ENCODE measurements around the gene GRAP2. TPM values are rescaled to one million over a fixed set of nuclear protein-coding genes. Genes with fewer than 3 reads are reported as not detected.
A peak's percentile ranks its signal among the peaks of the same experiment; 100 is the strongest.

Gene GRAP2
- 205 and 218 TPM in 2 replicates for total RNA-seq (2013; cell fraction: nucleolus; rRNA removed)
- total RNA-seq (2014; rRNA removed): 61.0 and 68.1 TPM in 2 replicates
- total RNA-seq (2014; rRNA removed; fragmentation: Illumina TruSeq; extraction: Trizol): 30.2 and 31.6 TPM in 2 replicates
- 68.8 and 77.8 TPM in 2 replicates for total RNA-seq (2021)
- 9.7 TPM for polyA plus RNA-seq (2011; ENCODE audit: low read depth)
- 59.1 and 79.1 TPM in 2 replicates for polyA plus RNA-seq (2011; rRNA removed)
- polyA plus RNA-seq (2011; cell fraction: cytosol; rRNA removed): 101 and 123 TPM in 2 replicates
- 141 and 178 TPM in 2 replicates for polyA plus RNA-seq (2011; cell fraction: nucleus; rRNA removed)
- polyA plus RNA-seq (2012): 22.0 and 26.1 TPM in 2 replicates
- 30.1 and 37.5 TPM in 2 replicates for polyA plus RNA-seq (2014; fragmentation: Illumina TruSeq; extraction: Trizol)
- 1 to 10 TPM; 3.3 to 5.4 TPM for polyA plus RNA-seq (2014; fragmentation: Nextera tagmentation; extraction: Ambion mirVana)
- 63.7 and 65.8 TPM in 2 replicates for polyA plus RNA-seq (2014; rRNA removed)
- 10 to 100 TPM; 59.0 to 60.2 TPM for polyA plus RNA-seq (2016; fragmentation: Nextera tagmentation; extraction: Ambion mirVana)
- polyA minus RNA-seq (2011; rRNA and poly(A)+ RNA removed): 62.8 and 82.6 TPM in 2 replicates
- 25.3 and 35.1 TPM in 2 replicates for polyA minus RNA-seq (2011; cell fraction: cytosol; rRNA and poly(A)+ RNA removed)
- 39.8 and 66.1 TPM in 2 replicates for polyA minus RNA-seq (2011; cell fraction: nucleus; rRNA and poly(A)+ RNA removed)
- Bru-seq, nascent RNA: percentile 96 among the genes with signal in this experiment
- percentile 93 among the genes with signal in this experiment for BruChase-seq, experiment 1, labeled RNA remaining after a 6-hour chase
- percentile 92 among the genes with signal in this experiment for BruChase-seq, experiment 2, labeled RNA remaining after a 2-hour chase
- long read RNA-seq, experiment 1, transcript GRAP2-201 (8 exons, 3,893 nt): major isoform, 29 of 44 reads
- long read RNA-seq, experiment 1, partial matches to known transcripts: 6 of 44 reads
- long read RNA-seq, experiment 1, other reads (novel, unspliced or antisense): 9 of 44 reads
- long read RNA-seq, experiment 2, transcript GRAP2-201 (8 exons, 3,893 nt): major isoform, 41 of 70 reads
- long read RNA-seq, experiment 2, partial matches to known transcripts: 13 of 70 reads
- long read RNA-seq, experiment 2, other reads (novel, unspliced or antisense): 15 of 70 reads

DNA sequence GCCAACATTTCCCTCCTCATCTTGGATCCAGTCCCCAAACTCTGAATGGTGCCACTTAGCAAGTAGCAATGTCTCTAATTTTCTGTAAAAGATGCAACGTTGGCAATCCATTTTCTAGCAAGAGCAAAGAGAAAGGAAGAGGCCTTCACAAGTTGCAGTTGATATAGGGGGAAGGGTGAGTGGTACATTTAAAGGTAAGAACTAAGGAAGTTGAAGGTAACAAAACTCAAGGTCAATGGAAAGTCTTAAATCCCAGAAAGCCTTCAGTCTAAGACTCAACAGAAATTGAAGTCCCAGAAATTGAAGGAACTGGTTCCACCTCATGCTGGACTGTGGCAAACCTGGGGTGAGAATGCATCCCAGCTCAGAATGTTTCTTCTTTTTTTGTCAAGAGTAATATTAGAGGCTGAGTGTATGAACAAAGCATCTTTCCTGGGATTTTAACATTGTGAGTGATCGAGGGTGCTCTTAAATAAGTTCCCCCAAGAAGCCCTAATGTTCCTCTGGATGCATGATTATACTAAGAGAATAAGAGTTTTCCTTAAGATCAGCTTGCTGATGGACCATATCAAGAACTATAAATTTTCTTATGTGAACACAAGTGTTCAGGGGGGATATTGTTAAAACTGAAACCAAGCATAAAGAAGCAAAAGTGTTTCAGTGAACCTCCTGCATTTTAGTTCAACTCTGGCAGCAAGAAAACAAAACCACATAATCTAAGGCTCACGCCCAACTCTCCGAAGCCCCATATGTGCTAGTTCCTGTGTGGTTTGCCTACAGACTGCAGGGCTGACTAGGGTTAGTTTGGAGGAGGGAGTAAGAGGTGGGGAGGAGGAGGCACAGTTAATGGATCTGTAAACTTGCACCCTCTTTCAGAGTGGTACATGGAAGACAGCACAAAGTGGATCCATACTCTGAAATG lies at the start of gene GRAP2:
GRAP2 (plus strand) TSS at position 779 of the 922 bp plus-strand sequence. CDS start 46,023 bp downstream, outside the sequence.
- FAIRE-seq: peak; percentile 90
- BruUV-seq (replicated peaks): no TSS peak
- SMC1A ChIA-PET (ENCODE audit: uncharacterized antibody, unreplicated experiment): interaction anchor here (0.6 to 7.2 kb wide), 8 partner anchors 9 to 134 kb away, joined by 3 to 108 read pairs (median 3); no protein-coding TSS in a partner anchor
- peak within 1 kb of the TSS; percentile 76 for H3K9ac ChIP-seq (ENCODE audit: control insufficient read depth, insufficient read depth, low read length)
- POLR2A ChIA-PET: interaction anchor here (0.6 to 1.6 kb wide), 3 partner anchors 8 to 811 kb away, joined by 3 to 4 read pairs (median 4); no protein-coding TSS in a partner anchor
- RAD21 ChIA-PET (ENCODE audit: unreplicated experiment): interaction anchor here (0.6 to 6.9 kb wide), 7 partner anchors 11 to 124 kb away, joined by 3 to 91 read pairs (median 11); no protein-coding TSS in a partner anchor
- H3K9me3 ChIP-seq (replicated peaks; ENCODE audit: control insufficient read depth, insufficient read depth, low read length): no peaks in the 10 kb centered on the region
- peak within 1 kb of the TSS; percentile 87 for H3K27ac ChIP-seq (ENCODE audit: control insufficient read depth, insufficient read depth)
- H2AFZ ChIP-seq (ENCODE audit: control insufficient read depth, low read depth, low read length): peak within 1 kb of the TSS; percentile 67
- intact Hi-C loops (cut with micrococcal nuclease; ENCODE audit: unreplicated experiment) (loop anchor here (2.0 kb wide), 2 partner anchors 32 to 76 kb away; no protein-coding TSS in a partner anchor), in situ Hi-C loops (cut with MboI) (no loop called here)
- H3K4me3 ChIP-seq: peak within 1 kb of the TSS; percentile 89
- H3K4me2 ChIP-seq (ENCODE audit: control insufficient read depth, insufficient read depth): peak within 1 kb of the TSS; percentile 95
- WGBS (ENCODE audit: insufficient coverage, insufficient replicate concordance, low lambda C conversion rate, missing lambda C conversion rate): 4% methylated on average over 4 of the region's 4 CpGs
- ATAC-seq: peak; percentile 84
- H3K4me1 ChIP-seq (ENCODE audit: control insufficient read depth, insufficient read depth, low read length): peaks cover 24% of the 10 kb centered on the region
- DNase-seq (ENCODE audit: low read depth, low spot score): peak; percentile 94
- no peaks in the 10 kb centered on the region for H3K27me3 ChIP-seq (replicated peaks in 1 of 2; ENCODE audit: control insufficient read depth in 2 of 2, insufficient read depth in 2 of 2, low read length in 1 of 2)
- H4K20me1 ChIP-seq (ENCODE audit: control insufficient read depth, insufficient read depth): no peaks in the 10 kb centered on the region
- peaks cover 55% of the 10 kb centered on the region for H3K79me2 ChIP-seq (ENCODE audit: control insufficient read depth, insufficient read depth, low read length)
- H3K36me3 ChIP-seq (ENCODE audit: control insufficient read depth in 2 of 2, insufficient read depth in 2 of 2, low read length in 1 of 2): no peaks in the 10 kb centered on the region
- CTCF ChIA-PET: interaction anchor here (0.8 to 3.3 kb wide), 2 partner anchors 8 to 96 kb away, joined by 3 to 20 read pairs; no protein-coding TSS in a partner anchor
- TF ChIP-seq KLF5 (IDR thresholded peaks at IDR 0.05; ENCODE audit: partially characterized antibody) (no peak), IRF5 (IDR thresholded peaks at IDR 0.05; ENCODE audit: borderline replicate concordance) (no peak), BACH1 (IDR thresholded peaks at IDR 0.05; ENCODE audit: borderline replicate concordance) (peak; percentile 13; the same call in 1 of the 2 replicates), SIN3A (IDR thresholded peaks at IDR 0.05; ENCODE audit: low read depth, low read length) (no peak), ATF3 (IDR thresholded peaks at IDR 0.05; ENCODE audit: borderline replicate concordance, extremely low read depth, low read depth, low read length) (no peak), NR2F1 (conservative IDR thresholded peaks at IDR 0.05) (no peak), PAX5 (IDR thresholded peaks at IDR 0.05; ENCODE audit: borderline replicate concordance, low read depth, low read length) (no peak), SMAD5 (IDR thresholded peaks at IDR 0.05; ENCODE audit: low read depth) (peak; percentile 71; the same call in 1 of the 2 replicates), USF1 (IDR thresholded peaks at IDR 0.05; ENCODE audit: borderline replicate concordance, extremely low read length, insufficient read depth, low read depth, low read length) (no peak)
- TF ChIP-seq, protein P1, sequence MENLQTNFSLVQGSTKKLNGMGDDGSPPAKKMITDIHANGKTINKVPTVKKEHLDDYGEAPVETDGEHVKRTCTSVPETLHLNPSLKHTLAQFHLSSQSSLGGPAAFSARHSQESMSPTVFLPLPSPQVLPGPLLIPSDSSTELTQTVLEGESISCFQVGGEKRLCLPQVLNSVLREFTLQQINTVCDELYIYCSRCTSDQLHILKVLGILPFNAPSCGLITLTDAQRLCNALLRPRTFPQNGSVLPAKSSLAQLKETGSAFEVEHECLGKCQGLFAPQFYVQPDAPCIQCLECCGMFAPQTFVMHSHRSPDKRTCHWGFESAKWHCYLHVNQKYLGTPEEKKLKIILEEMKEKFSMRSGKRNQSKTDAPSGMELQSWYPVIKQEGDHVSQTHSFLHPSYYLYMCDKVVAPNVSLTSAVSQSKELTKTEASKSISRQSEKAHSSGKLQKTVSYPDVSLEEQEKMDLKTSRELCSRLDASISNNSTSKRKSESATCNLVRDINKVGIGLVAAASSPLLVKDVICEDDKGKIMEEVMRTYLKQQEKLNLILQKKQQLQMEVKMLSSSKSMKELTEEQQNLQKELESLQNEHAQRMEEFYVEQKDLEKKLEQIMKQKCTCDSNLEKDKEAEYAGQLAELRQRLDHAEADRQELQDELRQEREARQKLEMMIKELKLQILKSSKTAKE (IDR thresholded peaks at IDR 0.05; ENCODE audit: low read depth, poor library complexity, severe bottlenecking): peak; percentile 38
